Left ventricle myocardium inferior (tissue), 1 donor: Measurements from ENCODE around the gene GRIK3. TPM values are rescaled to one million over a fixed set of nuclear protein-coding genes. Genes with fewer than 3 reads are reported as not detected.
"Not testable (repeated sequence)": the region's sequence is repeated elsewhere in the genome, so short reads cannot be mapped to it uniquely, and the experiment has no call there.

ENCODE experiments used
- DNase-seq: peaks from one replicate; pipeline ENCODE4 v3.0.0-alpha.2; 2020
- H3K27ac ChIP-seq: fragments of 200-600 bp; replicated peaks from 2 replicates; pipeline ENCODE4 v1.8.0; 2021
- H3K27me3 ChIP-seq: fragments of 200-600 bp; 2 replicates; pipeline ENCODE4 v1.8.0; 2021; ENCODE audit warnings: low read depth
- H3K36me3 ChIP-seq: fragments of 200-600 bp; 2 replicates; pipeline ENCODE4 v1.8.0; 2021
- H3K4me1 ChIP-seq: fragments of 200-600 bp; 2 replicates; pipeline ENCODE4 v1.8.0; 2021
- H3K4me3 ChIP-seq: fragments of 200-600 bp; 2 replicates; pipeline ENCODE4 v1.8.0; 2021; ENCODE audit warnings: mild to moderate bottlenecking, moderate library complexity
- H3K9me3 ChIP-seq: fragments of 200-600 bp; replicated peaks from 2 replicates; pipeline ENCODE4 v1.8.0; 2021
- intact Hi-C: fragments of 100-400 bp; cut with micrococcal nuclease; formaldehyde crosslinking; loops from one replicate; pipeline ENCODE4 v1.11.0; 2022
- total RNA-seq: library from RNA; stranded (reverse); fragmentation: NEBNext Ultra II Directional; extraction: Animal tissue kit (Norgen Biotek cat#: 25700); gene quantifications from one replicate; pipeline ENCODE4 v1.2.1, GENCODE V29; 2021
- TF ChIP-seq, protein P1 (sequence below): fragments of 200-600 bp; IDR thresholded peaks from 2 replicates; pipeline ENCODE4 v1.8.0; 2021; ENCODE audit warnings: antibody characterized with exemption, mild to moderate bottlenecking, borderline replicate concordance
- donor health status: DM: no; HTN: yes; CAD: no; lungs with severe emphysema.

The GRIK3 gene
- total RNA-seq, 1 donor from 2014 or later, result 0.55 TPM

DNA sequence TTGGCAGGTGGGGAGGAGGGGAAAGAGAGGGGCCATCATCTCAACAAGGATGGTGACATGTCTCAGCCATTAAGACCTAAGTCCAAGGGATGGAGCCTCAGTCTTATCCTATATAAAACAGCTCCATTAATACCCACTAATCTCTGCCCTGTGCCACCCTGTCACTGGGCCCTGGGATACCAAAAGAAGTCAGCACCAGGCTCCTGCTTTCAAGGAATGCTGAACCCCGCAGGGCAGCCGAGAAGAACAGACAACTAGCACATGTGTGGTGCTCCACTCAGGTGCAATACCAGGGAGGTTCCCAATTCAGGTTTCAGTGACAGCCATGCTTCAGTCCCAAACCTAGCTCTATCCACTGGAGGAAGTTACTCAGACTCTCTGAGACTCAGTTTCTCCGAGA lies 128.4 kb downstream of the GRIK3 start:
- Histone ChIP-seq H3K27ac (no peak overlapping the region), H3K27me3 (peaks cover 55% of the 10 kb centered on the region), H3K36me3 (no peaks in the 10 kb centered on the region), H3K4me3 (no peak overlapping the region), H3K4me1 (no peaks in the 10 kb centered on the region), H3K9me3 (peaks cover 13% of the 10 kb centered on the region)
- DNase-seq, result no peak
- intact Hi-C loops, result no loop called here
- TF ChIP-seq, protein P1, sequence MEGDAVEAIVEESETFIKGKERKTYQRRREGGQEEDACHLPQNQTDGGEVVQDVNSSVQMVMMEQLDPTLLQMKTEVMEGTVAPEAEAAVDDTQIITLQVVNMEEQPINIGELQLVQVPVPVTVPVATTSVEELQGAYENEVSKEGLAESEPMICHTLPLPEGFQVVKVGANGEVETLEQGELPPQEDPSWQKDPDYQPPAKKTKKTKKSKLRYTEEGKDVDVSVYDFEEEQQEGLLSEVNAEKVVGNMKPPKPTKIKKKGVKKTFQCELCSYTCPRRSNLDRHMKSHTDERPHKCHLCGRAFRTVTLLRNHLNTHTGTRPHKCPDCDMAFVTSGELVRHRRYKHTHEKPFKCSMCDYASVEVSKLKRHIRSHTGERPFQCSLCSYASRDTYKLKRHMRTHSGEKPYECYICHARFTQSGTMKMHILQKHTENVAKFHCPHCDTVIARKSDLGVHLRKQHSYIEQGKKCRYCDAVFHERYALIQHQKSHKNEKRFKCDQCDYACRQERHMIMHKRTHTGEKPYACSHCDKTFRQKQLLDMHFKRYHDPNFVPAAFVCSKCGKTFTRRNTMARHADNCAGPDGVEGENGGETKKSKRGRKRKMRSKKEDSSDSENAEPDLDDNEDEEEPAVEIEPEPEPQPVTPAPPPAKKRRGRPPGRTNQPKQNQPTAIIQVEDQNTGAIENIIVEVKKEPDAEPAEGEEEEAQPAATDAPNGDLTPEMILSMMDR, result no peak

DNA sequence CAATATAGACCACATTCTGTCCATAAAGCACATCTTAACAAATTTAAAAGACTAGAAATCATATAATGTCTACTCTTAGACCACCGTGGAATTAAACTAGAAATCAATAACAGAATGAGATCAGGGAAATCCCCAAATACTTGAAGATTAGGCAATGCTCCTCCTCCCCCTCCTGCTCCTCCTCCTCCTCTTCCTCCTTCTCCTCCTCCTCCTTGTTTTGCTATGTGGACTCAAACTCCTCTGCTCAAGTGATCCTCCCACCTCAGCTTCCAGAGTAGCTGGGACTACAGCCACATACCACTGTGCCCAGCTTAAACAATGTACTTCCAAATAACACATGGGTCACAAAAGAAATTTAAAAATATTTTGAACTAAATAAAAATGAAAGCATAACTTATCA lies 134.2 kb downstream of the GRIK3 start:
- Histone ChIP-seq H3K36me3 (no peaks in the 10 kb centered on the region), H3K4me1 (no peaks in the 10 kb centered on the region), H3K27me3 (peaks cover 9% of the 10 kb centered on the region), H3K9me3 (peaks cover 45% of the 10 kb centered on the region), H3K4me3 (no peak overlapping the region), H3K27ac (no peak overlapping the region)
- DNase-seq, result no peak
- intact Hi-C loops, result no loop called here
- TF ChIP-seq, protein P1, result no peak

DNA sequence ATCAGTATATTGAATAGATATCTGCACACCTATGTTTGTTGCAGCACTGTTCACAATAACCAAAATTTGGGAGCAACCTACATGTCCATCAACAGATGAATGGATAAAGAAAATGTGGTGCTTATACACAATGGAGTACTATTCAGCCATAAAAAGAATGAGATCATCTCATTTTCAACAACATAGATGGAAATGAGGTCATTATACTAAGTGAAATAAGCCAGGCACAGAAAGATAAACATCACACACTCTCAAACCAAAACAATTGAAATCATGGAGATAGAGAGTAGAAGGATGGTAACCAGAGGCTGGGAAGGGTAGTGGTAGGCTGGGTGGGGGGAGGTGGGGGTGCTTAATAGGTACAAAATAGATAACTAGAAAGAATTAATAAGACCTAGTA lies 136.5 kb downstream of the GRIK3 start:
- DNase-seq, H3K27ac ChIP-seq, H3K4me3 ChIP-seq, H3K36me3 ChIP-seq, intact Hi-C loops, H3K4me1 ChIP-seq: not testable (repeated sequence)
- peaks cover 45% of the 10 kb centered on the region for H3K9me3 ChIP-seq
- H3K27me3 ChIP-seq, result peaks cover 18% of the 10 kb centered on the region

DNA sequence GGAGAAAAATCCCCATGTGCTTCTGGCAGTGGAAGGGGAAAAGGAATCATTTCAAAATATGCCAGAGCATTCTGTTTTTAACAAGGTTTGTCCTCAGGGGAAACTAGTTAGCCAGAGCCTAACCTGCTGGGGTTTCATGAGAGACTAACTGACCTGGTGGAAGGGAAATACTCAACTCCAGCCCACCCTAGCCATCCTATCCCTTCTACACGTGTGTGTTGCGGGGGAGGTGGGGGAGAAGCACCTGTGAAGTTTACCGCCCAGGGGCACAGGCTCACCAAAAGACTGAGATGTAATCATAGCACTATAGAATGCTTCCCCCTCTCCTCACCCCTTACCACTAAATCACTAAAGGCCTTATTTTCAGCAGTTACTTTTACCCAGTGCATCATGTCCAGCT lies 139.5 kb downstream of the GRIK3 start:
- no peak for DNase-seq
- no peak overlapping the region for H3K27ac ChIP-seq
- H3K36me3 ChIP-seq, result no peaks in the 10 kb centered on the region
- TF ChIP-seq, protein P1, result no peak
- intact Hi-C loops, result no loop called here
- H3K4me3 ChIP-seq, result no peak overlapping the region
- H3K4me1 ChIP-seq, result no peaks in the 10 kb centered on the region
- H3K9me3 ChIP-seq, result peaks cover 31% of the 10 kb centered on the region
- peaks cover 44% of the 10 kb centered on the region for H3K27me3 ChIP-seq

DNA sequence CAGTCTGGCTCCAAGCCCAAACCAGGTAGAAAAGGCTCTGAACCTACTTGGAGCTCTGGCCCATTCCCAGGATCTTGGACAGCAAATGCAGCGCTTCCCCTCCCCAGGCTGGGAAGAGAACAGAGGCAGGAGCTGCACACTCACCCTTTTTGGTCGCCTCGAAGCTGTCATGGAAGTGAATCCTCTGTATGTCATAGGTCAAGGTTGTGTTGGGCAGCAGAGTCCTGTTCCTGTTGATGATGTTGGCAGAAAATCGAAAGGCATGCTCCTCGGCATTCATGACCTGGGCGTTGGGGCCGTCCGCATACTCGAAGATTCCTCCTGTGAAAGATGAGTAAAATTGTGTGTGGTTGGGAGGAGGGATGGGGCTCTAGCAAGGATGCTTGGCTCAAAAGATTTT lies 143.5 kb downstream of the GRIK3 start:
- intact Hi-C loops, result no loop called here
- H3K36me3 ChIP-seq, result no peaks in the 10 kb centered on the region
- no peaks in the 10 kb centered on the region for H3K4me1 ChIP-seq
- H3K27ac ChIP-seq, result no peak overlapping the region
- peaks cover 79% of the 10 kb centered on the region for H3K27me3 ChIP-seq
- no peak overlapping the region for H3K4me3 ChIP-seq
- no peak for DNase-seq
- TF ChIP-seq, protein P1, result no peak
- H3K9me3 ChIP-seq, result peaks cover 3% of the 10 kb centered on the region

DNA sequence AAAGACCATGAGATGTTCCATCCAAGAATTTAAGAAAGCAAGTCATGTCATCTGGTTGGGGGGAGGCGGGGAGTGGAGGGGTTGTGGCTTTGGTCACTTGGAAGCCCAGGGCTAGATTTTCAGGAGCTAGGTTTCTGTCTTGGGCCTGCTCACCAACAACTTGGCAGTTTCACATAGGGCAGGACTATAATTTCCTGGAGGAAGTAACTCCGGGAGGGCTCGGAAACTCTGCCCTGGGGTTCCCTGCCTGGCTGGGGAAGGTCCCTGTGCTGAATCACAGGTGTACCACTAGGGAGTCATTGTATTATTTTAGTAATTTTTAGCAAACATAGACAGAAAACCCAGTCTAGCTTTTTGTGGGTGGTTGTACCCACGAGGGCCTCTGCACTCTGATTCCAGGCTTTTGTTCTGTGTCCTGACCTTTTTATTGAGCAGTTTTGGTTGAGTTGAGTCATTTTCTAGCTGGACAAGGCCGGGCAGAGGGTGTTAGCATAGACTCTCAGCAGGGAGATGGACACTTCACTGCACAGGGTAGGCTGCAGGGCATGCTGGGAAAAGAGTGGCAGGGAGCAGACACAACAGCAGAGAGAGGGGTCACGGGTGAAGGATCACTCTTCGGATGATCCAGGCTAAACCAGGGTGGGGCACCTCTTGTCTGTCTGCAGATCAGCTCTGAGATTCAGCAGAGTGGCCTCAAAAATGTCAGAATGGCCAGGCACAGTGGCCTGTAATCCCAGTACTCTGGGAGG lies 144.7 kb downstream of the GRIK3 start:
- Histone ChIP-seq H3K36me3 (no peaks in the 10 kb centered on the region), H3K27ac (no peak overlapping the region), H3K4me1 (no peaks in the 10 kb centered on the region), H3K4me3 (no peak overlapping the region), H3K27me3 (peaks cover 87% of the 10 kb centered on the region), H3K9me3 (no peaks in the 10 kb centered on the region)
- DNase-seq, result no peak
- intact Hi-C loops, result no loop called here
- TF ChIP-seq, protein P1, result no peak
